Choroid plexus epithelial cell (primary cell): Measurements from ENCODE around the gene IFFO2.

Experiments
- DNase-seq: peaks from one replicate; pipeline ENCODE4 v3.0.0-alpha.2; 2010; ENCODE audit warnings: low read depth
- H3K4me3 ChIP-seq: 2 replicates; pipeline ENCODE4 v1.5.1; 2011; ENCODE audit warnings: low read depth, mild to moderate bottlenecking, control low read depth, low read length, moderate library complexity
- CTCF ChIP-seq: conservative IDR thresholded peaks from 2 replicates; pipeline ENCODE4 v1.5.1; 2011; ENCODE audit warnings: low read depth, mild to moderate bottlenecking, control low read depth, inconsistent platforms, low read length, moderate library complexity

The IFFO2 gene

GRCh38 chr1:18919956-18920355 is 36.5 kb downstream of the IFFO2 start:
- H3K4me3 ChIP-seq, result no peak overlapping the region
- TF ChIP-seq CTCF, result no peak
- no peak for DNase-seq

GRCh38 chr1:18919197-18919905 is 37.1 kb downstream of the IFFO2 start:
- H3K4me3 ChIP-seq, result no peak overlapping the region
- no peak for DNase-seq
- no peak for TF ChIP-seq CTCF

GRCh38 chr1:18918417-18918816 is 38.1 kb downstream of the IFFO2 start:
- no peak for TF ChIP-seq CTCF
- no peak for DNase-seq
- H3K4me3 ChIP-seq, result no peak overlapping the region

- no peak for DNase-seq
- TF ChIP-seq CTCF, result no peak
- no peak overlapping the region for H3K4me3 ChIP-seq
These were observed 39.2 kb downstream of the IFFO2 start for GRCh38 chr1:18917071-18917799.

- no peak for DNase-seq
These were observed 41.1 kb downstream of the IFFO2 start for GRCh38 chr1:18915341-18915740.

GRCh38 chr1:18913065-18913835 is 43.2 kb downstream of the IFFO2 start:
- DNase-seq, result peak; percentile 83
- peak overlapping the region; percentile 39 for H3K4me3 ChIP-seq
- peak; percentile 99 for TF ChIP-seq CTCF

More at GRCh38 chr1:18915341-18915740, 41.1 kb downstream of the IFFO2 start:
- H3K4me3 ChIP-seq, result no peak overlapping the region
- no peak for TF ChIP-seq CTCF
